GM23248 (cell line): ENCODE data around the gene USP24. TPM values are rescaled to one million over a fixed set of nuclear protein-coding genes. Genes with fewer than 3 reads are reported as not detected.
"Not testable (repeated sequence)": the region's sequence is repeated elsewhere in the genome, so short reads cannot be mapped to it uniquely, and the experiment has no call there.

Experiments
- DNase-seq: peaks from one replicate; pipeline ENCODE4 v3.0.0-alpha.2; 2015
- H2AFZ ChIP-seq: fragments of 200-600 bp; sonication (generic); 2 replicates; pipeline ENCODE4 v1.6.1; 2016; ENCODE audit warnings: antibody characterized with exemption
- H3F3A ChIP-seq: fragments of 200-600 bp; sonication (generic); 2 replicates; pipeline ENCODE4 v1.6.1; 2016; ENCODE audit warnings: mild to moderate bottlenecking, antibody characterized with exemption, mixed run types; ENCODE audit not compliant: insufficient read depth
- H3K27ac ChIP-seq: fragments of 200-600 bp; sonication (generic); 2 replicates; pipeline ENCODE4 v1.5.1; 2016; ENCODE audit warnings: mild to moderate bottlenecking
- H3K27me3 ChIP-seq: fragments of 200-600 bp; sonication (generic); replicated peaks from 2 replicates; pipeline ENCODE4 v1.6.1; 2016; ENCODE audit warnings: mild to moderate bottlenecking; ENCODE audit not compliant: insufficient read depth
- H3K36me3 ChIP-seq: fragments of 200-600 bp; sonication (generic); 2 replicates; pipeline ENCODE4 v1.6.1; 2016; ENCODE audit warnings: low read depth, mild to moderate bottlenecking
- H3K4me1 ChIP-seq: fragments of 200-600 bp; sonication (generic); 2 replicates; pipeline ENCODE4 v1.6.1; 2016; ENCODE audit warnings: mild to moderate bottlenecking; ENCODE audit not compliant: insufficient read depth
- H3K4me2 ChIP-seq: fragments of 200-600 bp; sonication (generic); one replicate; pipeline ENCODE4 v1.6.1; 2016; ENCODE audit warnings: mild to moderate bottlenecking; ENCODE audit not compliant: unreplicated experiment
- H3K4me3 ChIP-seq: fragments of 200-600 bp; sonication (generic); 2 replicates; pipeline ENCODE4 v1.5.1; 2016; ENCODE audit warnings: mild to moderate bottlenecking
- H3K79me2 ChIP-seq: fragments of 200-600 bp; sonication (generic); 2 replicates; pipeline ENCODE4 v1.6.1; 2016; ENCODE audit warnings: mild to moderate bottlenecking; ENCODE audit not compliant: insufficient read depth
- H3K9ac ChIP-seq: fragments of 200-600 bp; sonication (generic); 2 replicates; pipeline ENCODE4 v1.6.1; 2016; ENCODE audit warnings: mild to moderate bottlenecking
- H3K9me2 ChIP-seq: fragments of 200-600 bp; sonication (generic); 2 replicates; pipeline ENCODE4 v1.6.1; 2016; ENCODE audit warnings: mixed run types, mild to moderate bottlenecking, moderate library complexity; ENCODE audit not compliant: insufficient read depth
- H3K9me3 ChIP-seq: fragments of 200-600 bp; sonication (generic); one replicate; pipeline ENCODE4 v1.6.1; 2017; ENCODE audit warnings: low read depth
- H4K20me1 ChIP-seq: fragments of 200-600 bp; sonication (generic); 2 replicates; pipeline ENCODE4 v1.6.0; 2016; ENCODE audit not compliant: insufficient read depth
- EZH2 ChIP-seq: fragments of 200-600 bp; sonication (generic); IDR thresholded peaks from 2 replicates; pipeline ENCODE4 v1.6.1; 2018; ENCODE audit warnings: antibody characterized with exemption, mild to moderate bottlenecking; ENCODE audit not compliant: insufficient read depth, poor library complexity, severe bottlenecking
- EZH2phosphoT487 ChIP-seq: fragments of 200-600 bp; sonication (generic); IDR thresholded peaks from 2 replicates; pipeline ENCODE4 v1.6.1; 2018; ENCODE audit warnings: antibody characterized with exemption, moderate library complexity, mild to moderate bottlenecking, low read depth; ENCODE audit not compliant: insufficient read depth
- WGBS, 2 experiments: methylation state at CpG; one replicate each; pipeline ENCODE4 v1.1.6; 2015 to 2017; ENCODE audit warnings: low lambda C conversion rate in 2 of 2, low coverage in 1 of 2; ENCODE audit errors: missing lambda C conversion rate in 2 of 2; 5-methylcytosine and 5-hydroxymethylcytosine counted together
- in situ Hi-C: fragments of 300-500 bp; cut with MboI; formaldehyde crosslinking; loops from 2 replicates; pipeline ENCODE4 v1.15.0; 2020
- polyA plus RNA-seq: library from polyadenylated mRNA; unstranded; fragments of >200 nt; fragmentation: Nextera tagmentation; extraction: Ambion mirVana; gene quantifications from 2 replicates; pipeline ENCODE4 v1.2.1, GENCODE V29; 2016
- total RNA-seq: library from RNA; depleted of rRNA; stranded (reverse); fragments of >200 nt; shearing (Covaris generic); gene quantifications from 2 replicates; pipeline ENCODE4 v1.2.3, GENCODE V29; 2014

The USP24 gene
- total and polyA plus RNA-seq, 2 experiments from 2014 or later: 3.3 to 16.3 TPM

GRCh38 chr1:55118651-55119329, 96.4 kb downstream of the USP24 start:
- H3K36me3 ChIP-seq: peaks cover 61% of the 10 kb centered on the region
- H3K9me3 ChIP-seq: no peaks in the 10 kb centered on the region
- TF ChIP-seq EZH2phosphoT487 (no peak), EZH2 (no peak)
- in situ Hi-C loops: no loop called here
- no peaks in the 10 kb centered on the region for H3K27me3 ChIP-seq
- no peak overlapping the region for H3K4me3 ChIP-seq
- H4K20me1 ChIP-seq: no peaks in the 10 kb centered on the region
- H3F3A ChIP-seq: no peaks in the 10 kb centered on the region
- peaks cover 5% of the 10 kb centered on the region; the same call in 1 of the 2 replicates for H3K79me2 ChIP-seq
- WGBS, 2 experiments: 94 to 96% methylated on average over 5 of the region's 5 CpGs
- H2AFZ ChIP-seq: no peak overlapping the region
- H3K4me2 ChIP-seq: no peak overlapping the region
- no peaks in the 10 kb centered on the region for H3K9me2 ChIP-seq
- no peak overlapping the region for H3K9ac ChIP-seq
- DNase-seq: no peak
- no peak overlapping the region for H3K27ac ChIP-seq
- H3K4me1 ChIP-seq: no peaks in the 10 kb centered on the region

DNA sequence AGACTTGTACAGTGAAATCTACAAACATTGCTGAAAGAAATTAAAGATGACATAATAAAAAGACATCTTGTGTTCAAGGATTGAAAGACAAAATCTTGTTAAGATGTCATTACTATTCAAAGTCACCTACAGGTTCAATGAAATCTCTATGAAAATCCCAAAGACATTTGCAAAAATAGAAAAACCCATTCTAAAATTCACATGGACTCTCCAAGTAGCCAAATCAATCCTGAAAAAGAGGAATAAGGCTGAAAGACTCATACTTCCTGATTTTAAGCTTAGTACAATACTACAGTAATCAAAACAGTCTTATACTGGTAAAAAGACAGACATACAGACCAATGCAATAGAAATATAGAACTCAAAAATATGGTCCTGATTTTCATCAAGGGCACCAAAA, 97.2 kb downstream of the USP24 start:
- Histone ChIP-seq H4K20me1 (no peaks in the 10 kb centered on the region), H3K9ac (no peak overlapping the region), H3F3A (no peaks in the 10 kb centered on the region), H3K4me1 (no peaks in the 10 kb centered on the region), H2AFZ (no peak overlapping the region), H3K4me3 (no peak overlapping the region), H3K4me2 (no peak overlapping the region), H3K9me2 (no peaks in the 10 kb centered on the region), H3K9me3 (no peaks in the 10 kb centered on the region), H3K27ac (no peak overlapping the region), H3K27me3 (no peaks in the 10 kb centered on the region), H3K79me2 (peaks cover 10% of the 10 kb centered on the region; the same call in 1 of the 2 replicates), H3K36me3 (peaks cover 67% of the 10 kb centered on the region)
- TF ChIP-seq EZH2phosphoT487: no peak
- no peak for TF ChIP-seq EZH2
- in situ Hi-C loops: no loop called here
- no peak for DNase-seq

DNA sequence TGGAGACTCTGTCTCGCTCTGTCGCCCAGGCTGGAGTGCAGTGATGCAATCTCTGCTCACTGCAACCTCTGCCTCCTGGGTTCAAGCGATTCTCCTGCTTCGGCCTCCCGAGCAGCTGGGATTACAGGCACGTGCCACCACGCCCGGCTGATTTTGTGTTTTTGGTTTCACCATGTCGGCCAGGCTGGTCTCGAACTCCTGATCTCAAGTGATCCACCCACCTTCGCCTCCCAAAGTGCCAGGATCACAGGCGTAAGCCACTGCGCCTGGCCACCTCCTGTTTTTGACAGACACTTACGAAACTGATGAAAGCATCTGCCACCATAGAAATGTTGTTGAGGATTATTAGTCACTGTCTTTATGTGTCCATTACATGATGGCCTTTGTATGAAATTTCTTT, 106.2 kb downstream of the USP24 start:
- 97 to 99% methylated on average over 14 of the region's 14 CpGs for WGBS, 2 experiments
- H3K27me3 ChIP-seq, H2AFZ ChIP-seq, DNase-seq, H3K9ac ChIP-seq, H3K4me1 ChIP-seq, H3K4me2 ChIP-seq, H3K9me3 ChIP-seq, H4K20me1 ChIP-seq, H3K9me2 ChIP-seq, in situ Hi-C loops, H3K79me2 ChIP-seq, H3K27ac ChIP-seq, H3K4me3 ChIP-seq, H3F3A ChIP-seq: not testable (repeated sequence)
- H3K36me3 ChIP-seq: peaks cover 79% of the 10 kb centered on the region

DNA sequence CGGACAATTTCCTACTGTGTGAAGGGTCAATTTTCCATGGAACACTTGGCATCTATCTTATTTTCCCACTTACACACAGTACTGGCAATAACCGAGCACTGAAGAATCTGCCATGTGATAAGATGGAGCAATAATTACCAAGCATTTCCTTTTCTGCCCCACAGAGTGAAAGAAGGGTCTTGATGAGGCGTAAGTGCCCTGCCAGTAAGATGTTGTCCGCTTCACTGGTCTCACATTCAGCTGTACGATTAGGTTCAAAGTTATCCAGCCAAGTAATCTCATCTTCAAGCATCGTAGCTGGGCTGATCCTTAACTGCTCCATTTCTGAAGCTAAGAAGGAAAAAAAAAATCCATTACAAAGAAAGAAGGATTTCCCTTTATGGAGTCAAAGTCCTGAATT, 108.1 kb downstream of the USP24 start:
- Histone ChIP-seq H3K4me3 (no peak overlapping the region), H3K36me3 (peaks cover 77% of the 10 kb centered on the region), H3K9ac (no peak overlapping the region), H3K79me2 (no peaks in the 10 kb centered on the region), H3K27ac (no peak overlapping the region), H3K4me1 (no peaks in the 10 kb centered on the region), H3K9me2 (no peaks in the 10 kb centered on the region), H3F3A (no peaks in the 10 kb centered on the region), H4K20me1 (no peaks in the 10 kb centered on the region), H2AFZ (no peak overlapping the region), H3K4me2 (no peak overlapping the region), H3K27me3 (no peaks in the 10 kb centered on the region), H3K9me3 (no peaks in the 10 kb centered on the region)
- in situ Hi-C loops: no loop called here
- WGBS, 2 experiments: 91 to 93% methylated on average over 6 of the region's 6 CpGs
- DNase-seq: no peak
- TF ChIP-seq EZH2phosphoT487: no peak
- TF ChIP-seq EZH2: no peak

- H3K27ac ChIP-seq: no peak overlapping the region
- H3K4me3 ChIP-seq: no peak overlapping the region
- H3K4me2 ChIP-seq: no peak overlapping the region
- H3K9ac ChIP-seq: no peak overlapping the region
- no peak for DNase-seq
- H3F3A ChIP-seq: no peaks in the 10 kb centered on the region
- in situ Hi-C loops: no loop called here
- H3K36me3 ChIP-seq: peaks cover 83% of the 10 kb centered on the region
- H3K9me3 ChIP-seq: no peaks in the 10 kb centered on the region
- TF ChIP-seq EZH2 (no peak), EZH2phosphoT487 (no peak)
- H3K27me3 ChIP-seq: no peaks in the 10 kb centered on the region
- no peak overlapping the region for H2AFZ ChIP-seq
- no peaks in the 10 kb centered on the region for H3K79me2 ChIP-seq
- H3K4me1 ChIP-seq: no peaks in the 10 kb centered on the region
- WGBS, 2 experiments: 96 to 98% methylated on average over 2 of the region's 2 CpGs
- no peaks in the 10 kb centered on the region for H4K20me1 ChIP-seq
- no peaks in the 10 kb centered on the region for H3K9me2 ChIP-seq
These were observed 111.3 kb downstream of the USP24 start for GRCh38 chr1:55103891-55104290.
